ENCODE results near the gene BPIFB4. TPM values are rescaled to one million over a fixed set of nuclear protein-coding genes. Genes with fewer than 3 reads are reported as not detected.
"Not testable (repeated sequence)": the region's sequence is repeated elsewhere in the genome, so short reads cannot be mapped to it uniquely, and the experiment has no call there.

Gene BPIFB4
- polyA plus RNA-seq, 1 donor: not detected

- no peak for DNase-seq
Observed at GRCh38 chr20:33119725-33120720, 40.6 kb downstream of the BPIFB4 start.

GRCh38 chr20:33120934-33121333 is 41.5 kb downstream of the BPIFB4 start:
- DNase-seq: no peak

- DNase-seq: not testable (repeated sequence)
Observed at GRCh38 chr20:33122297-33122696, 42.9 kb downstream of the BPIFB4 start.

GRCh38 chr20:33124261-33124660 is 44.8 kb downstream of the BPIFB4 start:
- DNase-seq: no peak

- DNase-seq: no peak
Observed at GRCh38 chr20:33124994-33125393, 45.6 kb downstream of the BPIFB4 start.

- DNase-seq: no peak
Observed at GRCh38 chr20:33125983-33126382, 46.5 kb downstream of the BPIFB4 start.

- no peak for DNase-seq
Observed at GRCh38 chr20:33127422-33128097, 48.1 kb downstream of the BPIFB4 start.

GRCh38 chr20:33130568-33131061 is 51.2 kb downstream of the BPIFB4 start:
- DNase-seq: no peak

GRCh38 chr20:33131949-33132473 is 52.6 kb downstream of the BPIFB4 start:
- DNase-seq: no peak

- no peak for DNase-seq
Observed at GRCh38 chr20:33132513-33133372, 53.3 kb downstream of the BPIFB4 start.

GRCh38 chr20:33133373-33133941 is 54.0 kb downstream of the BPIFB4 start:
- DNase-seq: no peak

GRCh38 chr20:33137195-33137594 is 57.8 kb downstream of the BPIFB4 start:
- DNase-seq: no peak

- no peak for DNase-seq
Observed at GRCh38 chr20:33139467-33139866, 60.0 kb downstream of the BPIFB4 start.

GRCh38 chr20:33145521-33145920 is 66.1 kb downstream of the BPIFB4 start:
- no peak for DNase-seq

GRCh38 chr20:33147299-33147698 is 67.9 kb downstream of the BPIFB4 start:
- DNase-seq: no peak

- DNase-seq: no peak
Observed at GRCh38 chr20:33148040-33148439, 68.6 kb downstream of the BPIFB4 start.

- no peak for DNase-seq
Observed at GRCh38 chr20:33154252-33154651, 74.8 kb downstream of the BPIFB4 start.

- no peak for DNase-seq
Observed at GRCh38 chr20:33158637-33159385, 79.4 kb downstream of the BPIFB4 start.

GRCh38 chr20:33159713-33160112 is 80.3 kb downstream of the BPIFB4 start:
- DNase-seq: no peak

- no peak for DNase-seq
Observed at GRCh38 chr20:33160681-33161080, 81.2 kb downstream of the BPIFB4 start.
